ENCODE measurements around the gene CCDC172.

The CCDC172 gene

DNA sequence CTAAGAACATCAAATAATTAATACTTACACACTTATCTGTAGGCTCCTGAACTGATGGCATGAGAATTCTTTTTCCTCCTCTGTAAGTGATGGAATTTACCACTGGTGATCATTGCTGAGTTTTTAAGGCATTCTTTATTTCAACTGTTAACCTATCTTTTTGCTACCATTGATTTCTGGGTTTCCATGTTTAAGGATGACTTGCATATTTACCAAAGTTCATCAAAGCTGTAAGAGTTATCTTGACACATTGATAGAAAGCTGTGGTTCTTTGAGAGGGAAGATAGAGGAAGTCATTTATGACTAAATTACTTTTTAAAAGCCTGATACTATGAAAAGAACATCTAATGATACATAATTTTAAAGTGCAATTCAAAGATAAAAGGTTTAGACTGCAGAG lies 31.8 kb upstream of the CCDC172 start:
- no peak for DNase-seq (ENCODE audit: low spot score)

DNA sequence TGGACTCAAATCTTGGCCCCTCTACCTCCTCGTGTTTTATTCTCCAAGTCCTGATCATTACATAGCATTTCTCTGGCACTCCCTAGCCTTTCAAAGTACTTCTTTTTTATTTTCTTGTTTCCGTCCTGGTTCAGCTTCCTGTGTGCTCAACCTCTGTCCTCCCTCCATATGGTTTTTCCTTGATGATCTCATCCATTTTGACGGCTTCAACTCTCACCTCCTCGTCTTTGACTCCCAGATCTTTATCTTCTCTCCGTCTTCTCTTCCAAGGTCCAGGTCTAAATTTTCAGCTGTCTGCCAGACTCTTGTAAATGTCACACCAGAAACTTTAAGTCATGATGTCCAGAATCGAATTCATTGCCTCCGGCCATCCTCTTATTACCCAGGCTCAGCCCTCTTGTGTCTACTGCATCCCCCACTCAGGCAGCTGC lies 27.9 kb upstream of the CCDC172 start:
- DNase-seq (ENCODE audit: low spot score), result no peak
- no peak for TF ChIP-seq CTCF (IDR thresholded peaks at IDR 0.05; ENCODE audit: extremely low read depth, missing control alignments)

More for the DNA sequence above, 31.8 kb upstream of the CCDC172 start:
- no peak for TF ChIP-seq CTCF (IDR thresholded peaks at IDR 0.05; ENCODE audit: extremely low read depth, missing control alignments)

- DNase-seq (ENCODE audit: low spot score), result no peak
- TF ChIP-seq CTCF (IDR thresholded peaks at IDR 0.05; ENCODE audit: extremely low read depth, missing control alignments), result no peak
These were observed 25.7 kb upstream of the CCDC172 start for GRCh38 chr10:116298586-116298985.

DNA sequence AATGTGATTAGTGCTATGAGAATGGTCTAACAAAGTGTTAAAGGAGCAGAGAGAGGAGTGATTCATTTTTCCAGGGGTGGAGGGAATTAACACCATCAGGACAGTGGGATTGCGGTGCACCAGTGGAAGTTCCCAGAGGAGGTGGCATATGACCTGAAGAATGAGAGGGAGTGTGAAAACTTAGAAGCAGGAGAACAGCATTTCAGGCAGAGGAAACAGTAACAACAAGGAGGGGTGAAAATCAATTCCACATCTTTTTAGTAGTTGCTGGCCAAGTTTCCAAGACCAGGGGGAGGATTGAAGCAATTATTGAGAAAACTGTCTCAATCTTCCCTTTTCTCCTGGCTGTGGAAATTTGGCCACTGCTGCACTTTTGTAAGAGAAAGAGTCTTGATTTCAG lies 23.7 kb upstream of the CCDC172 start:
- TF ChIP-seq CTCF (IDR thresholded peaks at IDR 0.05; ENCODE audit: extremely low read depth, missing control alignments), result no peak

GRCh38 chr10:116304923-116305322 lies 19.3 kb upstream of the CCDC172 start:
- no peak for TF ChIP-seq CTCF (IDR thresholded peaks at IDR 0.05; ENCODE audit: extremely low read depth, missing control alignments)
- DNase-seq (ENCODE audit: low spot score), result no peak

More for the DNA sequence above, 23.7 kb upstream of the CCDC172 start:
- DNase-seq (ENCODE audit: low spot score), result no peak

DNA sequence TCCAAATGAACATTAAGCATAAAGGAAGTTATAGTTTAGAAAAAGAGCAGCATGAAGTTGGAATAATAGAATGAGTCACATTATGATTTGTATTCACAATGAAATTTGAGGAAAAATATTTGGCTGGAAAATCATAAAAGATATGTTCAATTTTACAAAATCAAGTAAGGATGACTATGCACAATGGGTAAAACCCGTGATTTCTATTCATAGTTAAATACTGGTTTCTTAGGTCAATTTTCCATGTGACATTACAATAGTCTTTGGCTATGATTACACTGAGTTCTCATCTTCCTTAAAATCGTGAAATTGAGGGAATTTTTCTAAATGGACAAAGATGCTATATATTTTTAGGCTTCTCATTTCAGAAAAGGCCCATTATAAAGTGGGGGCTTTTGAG lies 17.4 kb upstream of the CCDC172 start:
- no peak for TF ChIP-seq CTCF (IDR thresholded peaks at IDR 0.05; ENCODE audit: extremely low read depth, missing control alignments)
- DNase-seq (ENCODE audit: low spot score), result no peak

GRCh38 chr10:116307455-116307854 lies 16.8 kb upstream of the CCDC172 start:
- DNase-seq (ENCODE audit: low spot score), result no peak
- no peak for TF ChIP-seq CTCF (IDR thresholded peaks at IDR 0.05; ENCODE audit: extremely low read depth, missing control alignments)

Data from GM20000 (cell line).